ENCODE measurements around the gene TSC1.

Gene TSC1

DNA sequence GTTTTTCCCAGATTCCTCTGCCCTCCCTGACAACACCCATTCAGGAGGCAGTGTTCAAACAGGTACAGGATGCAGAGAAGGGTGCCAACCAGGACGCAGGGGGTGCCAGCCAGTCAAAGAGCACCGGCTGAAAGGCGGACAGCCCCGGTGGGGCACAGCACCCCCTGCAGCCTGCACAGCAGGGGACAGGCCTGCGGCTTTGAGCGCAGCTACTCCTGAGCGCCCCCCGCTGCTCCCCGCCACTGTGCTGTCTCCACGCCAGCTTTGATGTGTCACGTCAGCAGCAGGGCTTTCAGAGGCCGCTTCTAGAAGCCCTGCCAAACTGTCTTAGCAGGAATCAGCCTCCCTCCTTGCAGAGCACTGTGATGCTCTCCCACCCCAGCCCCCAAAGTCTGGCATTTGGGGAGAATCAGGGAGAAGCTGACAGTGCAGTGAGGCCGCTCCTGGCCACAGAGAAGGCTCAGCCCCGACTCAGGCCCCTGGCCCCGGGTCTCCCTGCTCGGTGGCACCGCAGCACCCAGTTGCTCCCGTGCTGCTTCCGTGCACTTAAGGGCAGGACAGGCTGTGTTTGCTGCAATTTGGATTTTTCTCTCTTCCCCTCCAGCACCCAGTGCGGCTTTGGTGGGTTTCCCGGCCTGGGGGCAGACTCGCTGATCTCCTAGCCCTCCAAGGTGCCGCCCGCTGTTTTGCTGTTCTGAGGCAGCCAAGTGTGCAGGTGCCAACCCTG lies 86.6 kb downstream of the TSC1 start:
- peak; percentile 33 for DNase-seq
- Mint-ChIP-seq H3K27ac (no peak overlapping the region), H3K27me3 (ENCODE audit: low read depth, poor library complexity) (peaks cover 18% of the 10 kb centered on the region), H3K9me3 (no peaks in the 10 kb centered on the region), H3K4me1 (peaks cover 51% of the 10 kb centered on the region), H3K4me3 (no peak overlapping the region), H3K36me3 (ENCODE audit: low read depth) (peaks cover 4% of the 10 kb centered on the region)
- TF ChIP-seq, protein P1, sequence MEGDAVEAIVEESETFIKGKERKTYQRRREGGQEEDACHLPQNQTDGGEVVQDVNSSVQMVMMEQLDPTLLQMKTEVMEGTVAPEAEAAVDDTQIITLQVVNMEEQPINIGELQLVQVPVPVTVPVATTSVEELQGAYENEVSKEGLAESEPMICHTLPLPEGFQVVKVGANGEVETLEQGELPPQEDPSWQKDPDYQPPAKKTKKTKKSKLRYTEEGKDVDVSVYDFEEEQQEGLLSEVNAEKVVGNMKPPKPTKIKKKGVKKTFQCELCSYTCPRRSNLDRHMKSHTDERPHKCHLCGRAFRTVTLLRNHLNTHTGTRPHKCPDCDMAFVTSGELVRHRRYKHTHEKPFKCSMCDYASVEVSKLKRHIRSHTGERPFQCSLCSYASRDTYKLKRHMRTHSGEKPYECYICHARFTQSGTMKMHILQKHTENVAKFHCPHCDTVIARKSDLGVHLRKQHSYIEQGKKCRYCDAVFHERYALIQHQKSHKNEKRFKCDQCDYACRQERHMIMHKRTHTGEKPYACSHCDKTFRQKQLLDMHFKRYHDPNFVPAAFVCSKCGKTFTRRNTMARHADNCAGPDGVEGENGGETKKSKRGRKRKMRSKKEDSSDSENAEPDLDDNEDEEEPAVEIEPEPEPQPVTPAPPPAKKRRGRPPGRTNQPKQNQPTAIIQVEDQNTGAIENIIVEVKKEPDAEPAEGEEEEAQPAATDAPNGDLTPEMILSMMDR (IDR thresholded peaks at IDR 0.05), result no peak

DNA sequence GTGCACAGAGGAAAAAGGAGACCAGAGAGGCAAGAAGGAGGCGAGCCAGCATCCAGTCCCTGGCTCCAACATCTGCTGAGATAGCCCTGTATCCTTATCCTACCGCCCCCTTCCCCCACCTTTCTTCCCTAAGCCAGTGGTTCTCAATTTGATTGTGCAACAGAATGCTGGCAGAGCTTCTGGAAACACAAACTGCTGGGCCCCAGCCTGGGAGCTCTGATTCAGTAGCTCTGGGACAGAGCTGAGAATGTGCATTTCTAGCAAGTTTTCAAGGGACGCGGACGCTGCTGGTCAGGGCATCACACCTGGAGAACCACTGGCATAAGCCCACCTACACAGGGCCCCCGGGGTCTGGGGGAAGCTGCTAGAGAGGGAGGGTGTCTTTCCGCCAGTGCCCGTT lies 87.4 kb downstream of the TSC1 start:
- DNase-seq, result no peak
- Mint-ChIP-seq H3K36me3 (ENCODE audit: low read depth) (no peaks in the 10 kb centered on the region), H3K4me3 (no peak overlapping the region), H3K4me1 (peaks cover 43% of the 10 kb centered on the region), H3K9me3 (no peaks in the 10 kb centered on the region), H3K27me3 (ENCODE audit: low read depth, poor library complexity) (peaks cover 18% of the 10 kb centered on the region), H3K27ac (no peak overlapping the region)
- TF ChIP-seq, protein P1 (IDR thresholded peaks at IDR 0.05), result no peak

DNA sequence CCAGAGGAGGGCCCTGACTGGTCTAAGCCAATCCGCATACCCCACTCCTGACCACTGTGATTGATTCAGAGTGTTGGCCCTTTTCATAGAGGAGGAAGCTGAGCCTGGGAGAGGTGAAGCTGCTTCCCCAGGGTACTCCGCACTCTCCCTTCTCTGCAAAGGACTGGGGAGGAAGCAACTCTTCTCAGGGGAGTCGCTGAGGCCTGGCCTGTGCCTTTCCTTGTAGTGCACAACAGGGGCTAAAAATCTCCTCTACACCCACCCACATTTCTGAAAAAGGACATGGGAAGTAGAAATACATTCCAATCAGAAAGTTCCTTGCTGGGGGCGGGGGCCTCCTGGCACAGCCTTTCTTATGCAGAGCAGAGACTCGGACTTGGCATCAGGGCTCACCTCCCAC lies 88.5 kb downstream of the TSC1 start:
- Mint-ChIP-seq H3K27ac (no peak overlapping the region), H3K36me3 (ENCODE audit: low read depth) (no peaks in the 10 kb centered on the region), H3K4me1 (peaks cover 43% of the 10 kb centered on the region), H3K9me3 (peaks cover 4% of the 10 kb centered on the region), H3K27me3 (ENCODE audit: low read depth, poor library complexity) (peaks cover 18% of the 10 kb centered on the region), H3K4me3 (no peak overlapping the region)
- TF ChIP-seq, protein P1 (IDR thresholded peaks at IDR 0.05), result no peak
- DNase-seq, result no peak

DNA sequence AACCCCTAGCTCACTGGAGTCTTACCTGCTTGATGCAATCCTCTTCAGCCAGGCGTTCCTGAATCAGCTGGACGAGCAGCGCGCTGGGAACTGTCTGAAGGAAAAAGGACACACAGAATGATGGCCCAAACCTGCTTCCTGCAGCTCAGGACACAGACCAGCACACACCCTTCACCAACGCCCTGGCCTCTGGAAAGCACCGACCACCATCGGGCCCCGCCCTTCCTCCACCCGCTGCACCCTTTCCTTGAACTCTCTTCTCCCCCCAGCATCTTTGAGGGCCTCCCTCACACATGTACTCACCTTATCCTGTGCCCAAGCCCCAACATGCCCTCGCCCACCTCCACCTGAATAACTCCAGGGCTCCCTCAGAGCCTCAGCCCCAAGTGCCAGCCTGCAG lies 89.6 kb downstream of the TSC1 start:
- Mint-ChIP-seq H3K4me1 (peaks cover 33% of the 10 kb centered on the region), H3K27me3 (ENCODE audit: low read depth, poor library complexity) (peaks cover 12% of the 10 kb centered on the region), H3K9me3 (peaks cover 4% of the 10 kb centered on the region), H3K27ac (no peak overlapping the region), H3K36me3 (ENCODE audit: low read depth) (no peaks in the 10 kb centered on the region), H3K4me3 (no peak overlapping the region)
- DNase-seq, result no peak
- TF ChIP-seq, protein P1 (IDR thresholded peaks at IDR 0.05), result no peak

DNA sequence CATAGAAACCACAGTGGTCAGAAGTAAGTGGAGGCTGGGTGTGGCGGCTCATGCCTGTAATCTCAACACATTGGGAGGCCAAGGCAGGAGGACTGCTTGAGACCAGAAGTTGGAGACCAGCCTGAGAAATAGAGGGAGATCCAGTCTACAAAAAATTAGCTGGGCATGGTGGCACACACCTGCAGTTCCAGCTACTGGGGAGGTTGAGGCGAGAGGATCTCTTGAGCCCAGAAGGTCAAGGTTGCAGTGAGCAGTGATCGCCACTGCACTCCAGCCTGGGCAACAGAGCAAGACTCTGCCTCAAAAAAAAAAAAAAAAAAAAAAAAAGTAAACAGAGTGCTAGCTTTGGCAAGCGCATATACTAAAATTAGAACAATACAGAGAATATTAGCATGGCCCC lies 90.9 kb downstream of the TSC1 start:
- peaks cover 21% of the 10 kb centered on the region for H3K4me1 Mint-ChIP-seq
- no peaks in the 10 kb centered on the region for H3K36me3 Mint-ChIP-seq (ENCODE audit: low read depth)
- no peak for DNase-seq
- TF ChIP-seq, protein P1 (IDR thresholded peaks at IDR 0.05), result no peak
- peaks cover 8% of the 10 kb centered on the region for H3K27me3 Mint-ChIP-seq (ENCODE audit: low read depth, poor library complexity)
- peaks cover 4% of the 10 kb centered on the region for H3K9me3 Mint-ChIP-seq
- no peak overlapping the region for H3K4me3 Mint-ChIP-seq
- no peak overlapping the region for H3K27ac Mint-ChIP-seq

DNA sequence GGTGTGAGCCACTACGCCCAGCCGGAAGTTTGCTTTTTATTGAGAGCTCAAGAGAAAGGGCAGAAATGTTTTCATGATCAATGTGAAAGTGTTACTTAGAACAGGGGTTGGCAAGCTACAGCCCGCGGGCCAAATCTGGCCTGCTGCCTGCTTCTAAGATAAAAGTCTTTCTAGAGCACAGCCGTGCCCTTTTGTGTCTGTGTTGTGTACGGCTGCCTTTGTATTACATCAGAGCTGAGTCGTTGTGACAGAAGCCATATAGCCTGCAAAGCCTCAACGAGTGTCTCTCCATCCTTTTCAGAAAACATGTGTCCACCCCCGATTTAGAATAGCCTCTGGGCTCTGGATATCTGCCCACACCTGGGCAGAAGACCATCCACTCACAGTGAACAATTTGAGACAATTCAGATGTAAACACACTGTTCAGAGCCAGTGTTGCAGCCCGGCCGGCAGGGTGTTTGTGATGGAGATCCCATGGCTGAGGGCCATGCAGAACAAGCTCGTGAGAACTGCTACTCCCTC lies 95.2 kb downstream of the TSC1 start:
- H3K27ac Mint-ChIP-seq, result no peak overlapping the region
- H3K4me1 Mint-ChIP-seq, result peaks cover 9% of the 10 kb centered on the region
- no peak overlapping the region for H3K4me3 Mint-ChIP-seq
- H3K36me3 Mint-ChIP-seq (ENCODE audit: low read depth), result no peaks in the 10 kb centered on the region
- DNase-seq, result no peak
- TF ChIP-seq, protein P1 (IDR thresholded peaks at IDR 0.05), result no peak
- H3K9me3 Mint-ChIP-seq, result peaks cover 4% of the 10 kb centered on the region
- no peaks in the 10 kb centered on the region for H3K27me3 Mint-ChIP-seq (ENCODE audit: low read depth, poor library complexity)

All from nephron progenitor cell (in vitro differentiated cells).